Uterus (tissue), 4 donors: Measurements from ENCODE around the gene TPD52L2. TPM values are rescaled to one million over a fixed set of nuclear protein-coding genes. Genes with fewer than 3 reads are reported as not detected.

Experiments used
- DNase-seq, 2 donors: peaks; one replicate each; pipeline ENCODE4 v3.0.0-alpha.2; 2019 to 2020
- H3K27ac ChIP-seq, 2 donors: fragments of 200-600 bp; sonication (generic); 1 replicate in 1 of 2; 2 replicates in 1 of 2; pipeline ENCODE4 v1.5.1; 2016 to 2018
- H3K27me3 ChIP-seq, 2 donors: fragments of 200-600 bp; sonication (generic); one replicate each; pipeline ENCODE4 v1.5.1; 2018 to 2019; ENCODE audit warnings: control low read depth in 1 of 2
- H3K36me3 ChIP-seq, 2 donors: fragments of 200-600 bp; sonication (generic); one replicate each; pipeline ENCODE4 v1.5.1; 2019; ENCODE audit warnings: control low read depth in 1 of 2
- H3K4me1 ChIP-seq, 2 donors: fragments of 200-600 bp; sonication (generic); one replicate each; pipeline ENCODE4 v1.5.1; 2018 to 2019; ENCODE audit warnings: control low read depth in 1 of 2
- H3K4me3 ChIP-seq, 2 donors: fragments of 200-600 bp; sonication (generic); 1 replicate in 1 of 2; 2 replicates in 1 of 2; pipeline ENCODE4 v1.5.1; 2018 to 2019; ENCODE audit warnings: mild to moderate bottlenecking in 1 of 2
- H3K9me3 ChIP-seq, 2 donors: fragments of 200-600 bp; sonication (generic); one replicate each; pipeline ENCODE4 v1.5.1; 2019; ENCODE audit warnings: control low read depth in 1 of 2
- POLR2A ChIP-seq, 2 donors: fragments of 450-650 bp; IDR thresholded peaks; one replicate each; pipeline ENCODE4 v1.6.1; 2016; ENCODE audit warnings: antibody characterized with exemption in 2 of 2, mild to moderate bottlenecking in 1 of 2, moderate library complexity in 1 of 2
- intact Hi-C: fragments of 100-400 bp; cut with DNase I; formaldehyde crosslinking; loops from one replicate; pipeline ENCODE4 v1.15.1; 2023; ENCODE audit warnings: low total_unique reads
- total RNA-seq, 4 donors: library from RNA; depleted of rRNA in 3 of 4; stranded (reverse); fragments of >200 nt in 3 of 4; gene quantifications; one replicate each; pipeline versions ENCODE4 v1.1.0 to v1.2.4, GENCODE V29; 2014 to 2023
- TF ChIP-seq, protein P1 (sequence below), 4 experiments: fragments of 200-600 bp in 2 of 4; fragments of 450-650 bp in 2 of 4; sonication (generic) in 2 of 4; IDR thresholded peaks; one replicate each; pipeline ENCODE4 v1.5.1; 2016 to 2019; ENCODE audit warnings: antibody characterized with exemption in 4 of 4, mild to moderate bottlenecking in 2 of 4, moderate library complexity in 1 of 4
- donor health status: DM: yes; HTN: yes; CAD: no.

The TPD52L2 gene
- total RNA-seq, 4 donors from 2014 or later = 44.1 to 77.8 (median 62.0) TPM

- Histone ChIP-seq H3K9me3 (no peaks in the 10 kb centered on the region), H3K36me3 (no peaks in the 10 kb centered on the region), H3K27ac (no peak overlapping the region), H3K4me3 (no peak overlapping the region), H3K4me1 (no peaks in the 10 kb centered on the region), H3K27me3 (no peaks in the 10 kb centered on the region)
- no peak for DNase-seq
- intact Hi-C loops = no loop called here
- TF ChIP-seq, protein P1, sequence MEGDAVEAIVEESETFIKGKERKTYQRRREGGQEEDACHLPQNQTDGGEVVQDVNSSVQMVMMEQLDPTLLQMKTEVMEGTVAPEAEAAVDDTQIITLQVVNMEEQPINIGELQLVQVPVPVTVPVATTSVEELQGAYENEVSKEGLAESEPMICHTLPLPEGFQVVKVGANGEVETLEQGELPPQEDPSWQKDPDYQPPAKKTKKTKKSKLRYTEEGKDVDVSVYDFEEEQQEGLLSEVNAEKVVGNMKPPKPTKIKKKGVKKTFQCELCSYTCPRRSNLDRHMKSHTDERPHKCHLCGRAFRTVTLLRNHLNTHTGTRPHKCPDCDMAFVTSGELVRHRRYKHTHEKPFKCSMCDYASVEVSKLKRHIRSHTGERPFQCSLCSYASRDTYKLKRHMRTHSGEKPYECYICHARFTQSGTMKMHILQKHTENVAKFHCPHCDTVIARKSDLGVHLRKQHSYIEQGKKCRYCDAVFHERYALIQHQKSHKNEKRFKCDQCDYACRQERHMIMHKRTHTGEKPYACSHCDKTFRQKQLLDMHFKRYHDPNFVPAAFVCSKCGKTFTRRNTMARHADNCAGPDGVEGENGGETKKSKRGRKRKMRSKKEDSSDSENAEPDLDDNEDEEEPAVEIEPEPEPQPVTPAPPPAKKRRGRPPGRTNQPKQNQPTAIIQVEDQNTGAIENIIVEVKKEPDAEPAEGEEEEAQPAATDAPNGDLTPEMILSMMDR (IDR thresholded peaks at IDR 0.05) = no peak
- no peak for TF ChIP-seq POLR2A (IDR thresholded peaks at IDR 0.05)
Observed at GRCh38 chr20:63883201-63883593, 18.1 kb downstream of the TPD52L2 start.

DNA sequence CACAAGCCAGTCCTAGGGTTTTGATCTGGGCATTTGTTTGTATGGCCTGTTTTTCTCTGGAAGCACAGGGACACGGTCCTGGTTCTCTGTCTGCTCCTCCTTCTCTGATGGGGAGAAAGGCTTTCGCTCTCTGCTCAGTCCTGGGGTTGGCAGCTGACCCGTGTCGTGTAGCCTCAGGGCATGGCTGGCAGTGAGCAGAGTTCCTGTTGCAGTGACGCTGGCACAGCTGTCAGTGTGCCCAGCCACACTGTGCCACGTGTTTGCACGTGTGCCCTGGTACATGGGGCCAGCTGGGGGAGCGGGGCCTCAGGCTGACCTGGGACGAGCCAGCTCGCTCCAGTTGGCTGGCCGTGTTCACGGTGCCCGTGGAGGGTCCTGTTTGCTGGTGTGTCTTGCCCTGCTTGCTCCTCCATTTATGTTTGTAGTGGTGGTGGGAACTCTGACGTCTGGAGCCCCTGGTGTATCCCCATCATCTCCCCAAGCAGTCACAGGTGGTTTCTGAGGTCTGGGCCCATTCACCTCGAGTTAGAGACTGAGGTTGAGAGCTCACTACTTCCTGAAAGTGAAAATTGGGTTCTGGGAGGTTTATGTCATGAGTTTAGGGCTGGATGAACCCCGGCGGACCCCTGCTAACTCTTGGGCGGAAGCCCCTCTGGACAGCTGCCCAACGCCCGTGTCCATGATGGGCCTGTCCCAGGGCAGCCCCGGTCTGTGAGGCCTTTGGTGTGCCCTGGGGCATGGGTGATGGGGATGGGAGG is 19.6 kb downstream of the TPD52L2 start:
- TF ChIP-seq, protein P1 (IDR thresholded peaks at IDR 0.05) = no peak
- no peak for TF ChIP-seq POLR2A (IDR thresholded peaks at IDR 0.05)
- DNase-seq = no peak
- Histone ChIP-seq H3K27me3 (no peaks in the 10 kb centered on the region), H3K4me1 (no peaks in the 10 kb centered on the region), H3K4me3 (no peak overlapping the region), H3K27ac (no peak overlapping the region), H3K36me3 (no peaks in the 10 kb centered on the region), H3K9me3 (no peaks in the 10 kb centered on the region)
- intact Hi-C loops = no loop called here

DNA sequence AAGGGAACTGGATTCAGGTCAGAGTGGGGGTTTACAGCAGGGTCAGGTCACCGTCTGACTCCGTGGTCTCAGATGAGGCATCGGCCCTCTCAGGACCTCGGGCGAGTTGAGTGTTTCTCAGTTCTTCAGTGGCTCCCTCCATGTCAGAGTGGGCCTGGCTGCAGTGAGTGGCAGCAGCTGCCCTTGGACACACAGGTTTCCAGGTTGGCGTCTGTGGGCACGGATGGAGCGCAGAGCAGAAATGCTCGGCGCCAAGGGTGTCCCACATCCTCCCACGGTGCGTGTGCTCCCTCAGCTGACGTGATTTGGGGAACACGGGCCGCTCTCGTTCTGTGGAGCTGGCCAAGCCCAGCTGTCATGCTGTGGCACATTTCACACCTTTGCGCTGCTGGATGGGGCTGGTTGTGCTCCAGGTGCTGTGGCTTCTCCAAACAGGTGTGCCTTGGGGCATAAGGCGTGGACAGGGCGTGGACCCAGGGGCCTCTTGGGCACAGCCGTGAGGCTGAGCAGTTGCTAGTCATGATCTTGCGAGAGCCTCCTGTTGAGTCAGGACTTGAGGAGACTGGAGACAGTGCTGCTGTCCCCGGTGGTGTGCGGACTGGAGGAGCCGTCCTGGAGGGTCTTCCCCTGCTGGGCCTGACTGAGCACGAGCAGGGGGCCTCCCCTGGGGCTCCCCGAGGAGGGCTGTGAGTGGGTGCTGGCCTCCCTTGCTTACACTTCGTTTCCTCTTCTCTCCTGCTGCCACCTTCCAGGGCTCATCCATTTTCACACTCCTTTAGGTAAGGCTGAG is 20.4 kb downstream of the TPD52L2 start:
- H3K27me3 ChIP-seq = no peaks in the 10 kb centered on the region
- TF ChIP-seq, protein P1 (IDR thresholded peaks at IDR 0.05) = no peak
- no peak for TF ChIP-seq POLR2A (IDR thresholded peaks at IDR 0.05)
- no peaks in the 10 kb centered on the region for H3K9me3 ChIP-seq
- intact Hi-C loops = no loop called here
- H3K27ac ChIP-seq = no peak overlapping the region
- DNase-seq = no peak
- H3K4me1 ChIP-seq = no peaks in the 10 kb centered on the region
- H3K36me3 ChIP-seq = no peaks in the 10 kb centered on the region
- no peak overlapping the region for H3K4me3 ChIP-seq

GRCh38 chr20:63886054-63886419 is 21.0 kb downstream of the TPD52L2 start:
- TF ChIP-seq POLR2A (IDR thresholded peaks at IDR 0.05) = no peak
- TF ChIP-seq, protein P1 (IDR thresholded peaks at IDR 0.05) = no peak
- H3K4me3 ChIP-seq = no peak overlapping the region
- no peaks in the 10 kb centered on the region for H3K4me1 ChIP-seq
- intact Hi-C loops = no loop called here
- no peaks in the 10 kb centered on the region for H3K9me3 ChIP-seq
- no peaks in the 10 kb centered on the region for H3K36me3 ChIP-seq
- DNase-seq = no peak
- no peaks in the 10 kb centered on the region for H3K27me3 ChIP-seq
- H3K27ac ChIP-seq = no peak overlapping the region

DNA sequence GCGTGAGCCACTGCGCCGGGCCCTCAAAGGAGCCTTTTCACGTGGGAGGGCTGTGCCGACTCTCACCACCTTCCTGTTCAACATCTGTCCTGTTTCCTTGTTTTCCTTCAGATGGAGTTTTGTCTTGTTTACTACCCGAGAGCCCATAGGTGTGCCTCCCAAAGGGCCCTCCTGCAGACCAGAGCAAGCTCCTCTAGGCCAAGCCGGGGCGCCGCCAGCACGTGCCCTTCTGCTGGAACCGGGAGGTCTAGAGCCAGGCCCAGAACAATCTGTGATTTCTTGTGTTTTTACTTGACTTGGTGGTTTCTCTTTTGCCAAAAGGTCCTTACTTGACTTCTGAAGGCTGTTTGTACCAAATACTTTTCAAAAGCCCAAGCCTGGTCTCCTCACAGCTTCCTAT is 21.9 kb downstream of the TPD52L2 start:
- no peak for TF ChIP-seq POLR2A (IDR thresholded peaks at IDR 0.05)
- TF ChIP-seq, protein P1 (IDR thresholded peaks at IDR 0.05) = no peak
- Histone ChIP-seq H3K27me3 (no peaks in the 10 kb centered on the region), H3K36me3 (no peaks in the 10 kb centered on the region), H3K4me3 (no peak overlapping the region), H3K27ac (no peak overlapping the region), H3K9me3 (no peaks in the 10 kb centered on the region), H3K4me1 (no peaks in the 10 kb centered on the region)
- no peak for DNase-seq
- intact Hi-C loops = no loop called here
